ENCODE results near the gene CCDC150. TPM values are rescaled to one million over a fixed set of nuclear protein-coding genes. Genes with fewer than 3 reads are reported as not detected.
A peak's percentile ranks its signal among the peaks of the same experiment; 100 is the strongest.

The CCDC150 gene
- total and polyA plus RNA-seq, 12 donors = 0.55 to 12.1 (median 0.74) TPM; not detected in 1

- intact Hi-C loops (cut with DNase I) = no loop called here
- no peak for TF ChIP-seq POLR2A (IDR thresholded peaks at IDR 0.05)
- WGBS, 4 donors = 0 to 2% (median 1%) methylated on average over 16 to 48 of the region's 48 CpGs
- Histone ChIP-seq H3K27me3 (peaks cover 8% of the 10 kb centered on the region), H3K27ac (peak overlapping the region in 1 of 5 donors; percentile 14), H3K4me1 (replicated peaks in 1 of 2) (peaks cover 0 to 10% of the 10 kb centered on the region in 2 donors), H3K9me3 (replicated peaks in 1 of 3) (no peaks in the 10 kb centered on the region), H3K36me3 (replicated peaks in 1 of 2) (no peaks in the 10 kb centered on the region), H3K4me3 (peak overlapping the region in 2 of 4 donors; percentile 34 to 66)
- DNase-seq = peak in 3 of 7 donors; percentile 6 to 54 (median 25)
Measured at GRCh38 chr2:196592331-196592910, 47.1 kb upstream of the CCDC150 start.

DNA sequence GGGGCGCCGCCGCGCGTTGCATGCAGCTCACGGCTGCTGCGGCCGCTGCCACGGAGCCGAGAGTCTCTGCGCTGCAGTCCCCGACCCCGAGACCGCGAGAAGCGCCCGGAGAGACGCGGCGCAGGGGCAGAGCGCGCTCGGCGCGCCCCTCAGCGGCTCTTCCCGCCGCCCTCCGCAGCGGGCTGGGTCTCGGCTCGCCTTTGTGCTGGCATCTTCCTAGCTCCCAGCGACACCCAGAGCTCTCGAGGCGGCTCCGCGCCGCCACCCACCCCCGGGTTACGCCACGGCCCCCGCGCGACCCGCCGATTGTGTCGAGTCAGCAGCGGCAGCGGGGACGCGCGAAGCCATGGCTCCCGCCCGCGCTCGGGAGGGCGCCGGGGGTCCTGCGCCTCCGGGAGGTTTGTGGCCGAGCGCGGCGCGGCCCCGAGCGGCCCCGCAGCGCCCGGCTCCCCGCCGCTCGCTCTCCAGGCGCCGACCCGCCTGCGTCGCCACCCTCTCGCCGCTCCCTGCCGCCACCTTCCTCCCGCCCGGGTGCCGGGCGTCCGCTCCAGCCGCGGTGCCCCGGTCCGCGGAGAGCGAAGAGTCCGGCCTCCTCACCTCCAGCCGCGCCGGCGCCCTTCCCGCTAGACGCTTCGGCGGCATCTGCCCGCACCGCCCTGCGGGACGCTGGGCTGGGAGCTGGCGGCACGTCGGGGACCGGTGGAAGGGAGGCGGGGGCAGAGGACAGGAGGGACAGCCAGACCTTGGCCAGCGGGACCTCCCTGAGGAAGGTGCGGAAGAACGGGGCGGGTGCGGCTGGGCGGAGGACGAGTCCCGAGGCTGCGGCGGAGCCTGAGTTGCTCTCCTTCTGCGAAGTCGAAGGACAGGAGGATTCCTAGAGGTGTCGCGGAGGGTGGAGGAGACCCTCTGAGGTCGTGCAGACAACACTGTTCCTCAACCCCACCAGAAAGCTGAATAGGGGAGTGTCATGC, 46.3 kb upstream of the CCDC150 start, which contains the start of gene HECW2:
TSS of gene HECW2 (minus strand) at position 644 of the 971 bp plus-strand sequence.
- TF ChIP-seq, protein P1, sequence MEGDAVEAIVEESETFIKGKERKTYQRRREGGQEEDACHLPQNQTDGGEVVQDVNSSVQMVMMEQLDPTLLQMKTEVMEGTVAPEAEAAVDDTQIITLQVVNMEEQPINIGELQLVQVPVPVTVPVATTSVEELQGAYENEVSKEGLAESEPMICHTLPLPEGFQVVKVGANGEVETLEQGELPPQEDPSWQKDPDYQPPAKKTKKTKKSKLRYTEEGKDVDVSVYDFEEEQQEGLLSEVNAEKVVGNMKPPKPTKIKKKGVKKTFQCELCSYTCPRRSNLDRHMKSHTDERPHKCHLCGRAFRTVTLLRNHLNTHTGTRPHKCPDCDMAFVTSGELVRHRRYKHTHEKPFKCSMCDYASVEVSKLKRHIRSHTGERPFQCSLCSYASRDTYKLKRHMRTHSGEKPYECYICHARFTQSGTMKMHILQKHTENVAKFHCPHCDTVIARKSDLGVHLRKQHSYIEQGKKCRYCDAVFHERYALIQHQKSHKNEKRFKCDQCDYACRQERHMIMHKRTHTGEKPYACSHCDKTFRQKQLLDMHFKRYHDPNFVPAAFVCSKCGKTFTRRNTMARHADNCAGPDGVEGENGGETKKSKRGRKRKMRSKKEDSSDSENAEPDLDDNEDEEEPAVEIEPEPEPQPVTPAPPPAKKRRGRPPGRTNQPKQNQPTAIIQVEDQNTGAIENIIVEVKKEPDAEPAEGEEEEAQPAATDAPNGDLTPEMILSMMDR (IDR thresholded peaks at IDR 0.05) = no peak
- TF ChIP-seq POLR2A (IDR thresholded peaks at IDR 0.05) = no peak
- Histone ChIP-seq H3K4me1 (replicated peaks in 1 of 2) (peaks cover 0 to 10% of the 10 kb centered on the region in 2 donors), H3K9me3 (replicated peaks in 1 of 3) (no peaks in the 10 kb centered on the region), H3K36me3 (replicated peaks in 1 of 2) (no peaks in the 10 kb centered on the region), H3K4me3 (peak within 1 kb of the TSS in 2 of 4 donors; percentile 34 to 66), H3K27ac (peak within 1 kb of the TSS in 1 of 5 donors; percentile 73), H3K27me3 (peaks cover 8% of the 10 kb centered on the region)
- 1 to 3% (median 1%) methylated on average over 37 to 125 of the region's 125 CpGs for WGBS, 4 donors
- intact Hi-C loops (cut with DNase I) = no loop called here
- peak in 5 of 7 donors; percentile 9 to 55 (median 14) for DNase-seq

DNA sequence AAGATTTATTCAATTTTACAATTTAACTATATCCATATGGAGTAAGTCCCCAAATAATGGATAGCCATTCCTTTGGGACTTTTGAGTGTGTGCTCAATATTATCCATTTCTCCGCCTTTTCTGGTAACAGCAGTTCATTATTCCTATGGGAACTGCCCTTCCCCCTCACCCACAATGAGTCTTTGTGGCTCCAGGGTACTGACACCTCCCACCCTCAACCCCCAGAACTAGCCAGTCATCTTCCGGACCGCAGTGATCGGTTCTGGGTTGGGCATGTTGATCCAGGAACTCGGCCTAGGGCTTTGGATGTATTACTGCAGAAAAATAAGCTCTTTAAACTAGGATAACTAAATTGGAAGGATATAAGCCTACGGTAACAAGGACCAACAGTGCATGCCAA, 45.4 kb upstream of the CCDC150 start:
- Histone ChIP-seq H3K9me3 (replicated peaks in 1 of 3) (no peaks in the 10 kb centered on the region), H3K4me3 (no peak overlapping the region), H3K36me3 (replicated peaks in 1 of 2) (no peaks in the 10 kb centered on the region), H3K4me1 (replicated peaks in 1 of 2) (peaks cover 0 to 10% of the 10 kb centered on the region in 2 donors), H3K27ac (no peak overlapping the region), H3K27me3 (peaks cover 8% of the 10 kb centered on the region)
- DNase-seq = no peak
- no peak for TF ChIP-seq POLR2A (IDR thresholded peaks at IDR 0.05)
- TF ChIP-seq, protein P1 (IDR thresholded peaks at IDR 0.05) = no peak
- intact Hi-C loops (cut with DNase I) = no loop called here
- WGBS, 4 donors = 92 to 95% (median 94%) methylated on average over 6 of the region's 6 CpGs

DNA sequence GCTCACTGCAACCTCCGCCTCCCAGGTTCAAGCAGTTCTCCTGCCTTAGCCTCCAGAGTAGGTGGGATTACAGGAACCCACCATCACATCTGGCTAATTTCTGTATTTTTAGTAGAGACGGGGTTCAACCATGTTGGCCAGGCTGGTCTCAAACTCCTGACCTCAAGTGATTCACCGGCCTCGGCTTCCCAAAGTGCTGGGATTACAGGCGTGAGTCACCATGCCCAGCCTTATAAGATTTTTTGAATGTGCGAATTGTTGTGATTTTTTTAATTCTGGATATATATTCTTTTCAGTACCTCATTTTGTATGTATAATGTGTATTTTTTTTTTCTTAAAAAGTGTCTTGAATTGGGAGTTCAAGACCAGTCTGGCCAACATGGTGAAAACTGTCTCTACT, 42.0 kb upstream of the CCDC150 start:
- Histone ChIP-seq H3K9me3 (replicated peaks in 1 of 3) (no peaks in the 10 kb centered on the region), H3K27ac (no peak overlapping the region), H3K36me3 (replicated peaks in 1 of 2) (no peaks in the 10 kb centered on the region), H3K4me1 (replicated peaks in 1 of 2) (peaks cover 0 to 5% of the 10 kb centered on the region in 2 donors), H3K4me3 (no peak overlapping the region), H3K27me3 (peaks cover 8% of the 10 kb centered on the region)
- TF ChIP-seq, protein P1 (IDR thresholded peaks at IDR 0.05) = no peak
- no peak for TF ChIP-seq POLR2A (IDR thresholded peaks at IDR 0.05)
- intact Hi-C loops (cut with DNase I) = no loop called here
- 83 to 92% (median 90%) methylated on average over 6 of the region's 6 CpGs for WGBS, 4 donors
- DNase-seq = no peak

Data from adrenal gland (tissue), 12 donors.